HFFc6 (cell line): ENCODE measurements around the gene AP2B1. TPM values are rescaled to one million over a fixed set of nuclear protein-coding genes. Genes with fewer than 3 reads are reported as not detected.
A peak's percentile ranks its signal among the peaks of the same experiment; 100 is the strongest.
"Not testable (repeated sequence)": the region's sequence is repeated elsewhere in the genome, so short reads cannot be mapped to it uniquely, and the experiment has no call there.

Source experiments
- DNase-seq: peaks from one replicate; pipeline ENCODE4 v3.0.0-alpha.2; 2018
- H3K27ac Mint-ChIP-seq: 2 replicates; pipeline ENCODE4 v1.8.0; 2020; ENCODE audit warnings: mild to moderate bottlenecking, mixed read lengths
- H3K27me3 Mint-ChIP-seq: 2 replicates; pipeline ENCODE4 v1.8.0; 2021; ENCODE audit warnings: mild to moderate bottlenecking, moderate library complexity, mixed read lengths; ENCODE audit not compliant: insufficient read depth
- H3K36me3 Mint-ChIP-seq: 2 replicates; pipeline ENCODE4 v1.8.0; 2021; ENCODE audit warnings: low read depth, mixed read lengths
- H3K4me1 Mint-ChIP-seq: 2 replicates; pipeline ENCODE4 v1.8.0; 2020; ENCODE audit warnings: low read depth, mixed read lengths
- H3K4me3 Mint-ChIP-seq: 2 replicates; pipeline ENCODE4 v1.8.0; 2020; ENCODE audit warnings: mild to moderate bottlenecking, moderate library complexity, mixed read lengths
- H3K9me3 Mint-ChIP-seq: 2 replicates; pipeline ENCODE4 v1.8.0; 2020; ENCODE audit warnings: mild to moderate bottlenecking, mixed read lengths
- total RNA-seq, 6 experiments: library from RNA; stranded (reverse); fragmentation: NEBNext Ultra II Directional; extraction: Animal tissue kit (Norgen Biotek cat#: 25700); gene quantifications; 2 replicates in 1 of 6; 3 replicates in 5 of 6; pipeline ENCODE4 v1.2.3, GENCODE V29; 2021
- TF ChIP-seq, protein P1 (sequence below): fragments of 200-600 bp; sonication (generic); IDR thresholded peaks from 2 replicates; pipeline ENCODE4 v1.5.0; 2021; ENCODE audit warnings: antibody characterized with exemption, mild to moderate bottlenecking

The AP2B1 gene
- total RNA-seq, 6 experiments from 2014 or later = 168 to 196 (median 182) TPM

DNA sequence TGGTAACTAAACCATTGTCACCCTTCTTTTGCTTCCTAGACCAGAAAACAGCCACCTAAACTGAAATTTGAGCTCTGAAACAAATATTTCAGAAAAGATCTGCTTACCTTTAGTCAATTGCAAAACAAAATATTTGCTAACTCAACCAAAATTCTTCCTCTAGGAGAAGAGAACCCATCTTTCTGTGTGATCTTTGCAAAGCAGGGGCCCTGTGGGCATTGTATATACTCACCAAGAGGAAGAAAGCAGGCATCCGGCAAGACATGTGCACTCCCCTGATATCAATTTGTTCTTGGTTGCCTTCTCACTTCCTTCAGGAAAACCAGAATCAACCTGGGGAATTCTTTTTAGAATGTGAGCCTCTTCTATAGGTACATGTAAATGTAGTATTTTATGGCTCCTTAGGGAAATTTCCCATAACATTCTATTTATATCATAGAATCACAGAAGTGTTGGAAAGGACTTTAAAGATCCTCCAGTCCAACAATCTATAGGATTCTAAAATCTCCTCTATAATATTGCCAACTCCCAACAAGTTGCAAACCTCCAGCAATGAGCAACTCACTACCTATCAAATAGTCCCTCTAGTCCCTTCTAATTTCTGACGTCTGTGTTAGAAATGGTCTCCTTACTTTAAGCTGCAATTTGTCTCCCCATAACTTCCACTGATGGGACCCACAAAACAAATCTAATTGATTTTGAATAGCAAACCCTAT is 27.5 kb upstream of the AP2B1 start:
- no peak overlapping the region for H3K27ac Mint-ChIP-seq
- no peaks in the 10 kb centered on the region for H3K36me3 Mint-ChIP-seq
- TF ChIP-seq, protein P1, sequence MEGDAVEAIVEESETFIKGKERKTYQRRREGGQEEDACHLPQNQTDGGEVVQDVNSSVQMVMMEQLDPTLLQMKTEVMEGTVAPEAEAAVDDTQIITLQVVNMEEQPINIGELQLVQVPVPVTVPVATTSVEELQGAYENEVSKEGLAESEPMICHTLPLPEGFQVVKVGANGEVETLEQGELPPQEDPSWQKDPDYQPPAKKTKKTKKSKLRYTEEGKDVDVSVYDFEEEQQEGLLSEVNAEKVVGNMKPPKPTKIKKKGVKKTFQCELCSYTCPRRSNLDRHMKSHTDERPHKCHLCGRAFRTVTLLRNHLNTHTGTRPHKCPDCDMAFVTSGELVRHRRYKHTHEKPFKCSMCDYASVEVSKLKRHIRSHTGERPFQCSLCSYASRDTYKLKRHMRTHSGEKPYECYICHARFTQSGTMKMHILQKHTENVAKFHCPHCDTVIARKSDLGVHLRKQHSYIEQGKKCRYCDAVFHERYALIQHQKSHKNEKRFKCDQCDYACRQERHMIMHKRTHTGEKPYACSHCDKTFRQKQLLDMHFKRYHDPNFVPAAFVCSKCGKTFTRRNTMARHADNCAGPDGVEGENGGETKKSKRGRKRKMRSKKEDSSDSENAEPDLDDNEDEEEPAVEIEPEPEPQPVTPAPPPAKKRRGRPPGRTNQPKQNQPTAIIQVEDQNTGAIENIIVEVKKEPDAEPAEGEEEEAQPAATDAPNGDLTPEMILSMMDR = no peak
- no peaks in the 10 kb centered on the region for H3K9me3 Mint-ChIP-seq
- peaks cover 7% of the 10 kb centered on the region; the same call in 1 of the 2 replicates for H3K4me1 Mint-ChIP-seq
- H3K27me3 Mint-ChIP-seq = peaks cover 18% of the 10 kb centered on the region
- H3K4me3 Mint-ChIP-seq = no peak overlapping the region
- DNase-seq = no peak

DNA sequence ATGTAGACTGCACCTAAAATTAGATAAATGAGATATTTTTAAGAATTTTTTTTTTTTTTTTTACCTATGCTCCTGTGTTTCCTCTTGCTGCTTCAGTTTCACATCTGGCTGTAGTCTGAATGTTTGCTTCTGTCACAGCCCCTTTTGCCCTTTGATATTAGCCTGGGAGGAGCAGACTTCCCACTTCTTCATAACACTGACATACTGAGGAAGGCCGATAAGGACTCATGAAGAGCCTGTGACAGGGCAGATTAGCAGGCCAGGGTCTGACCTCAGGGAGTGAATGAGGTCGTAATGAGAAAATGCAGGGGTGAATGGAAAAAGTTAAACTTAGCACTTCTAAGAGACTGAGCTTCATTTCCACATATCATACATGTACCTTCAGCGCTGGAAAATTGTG is 26.4 kb upstream of the AP2B1 start, which contains the start of gene SLFN14:
TSS of gene SLFN14 (minus strand) at position 117 of the 400 bp plus-strand sequence. CDS start 2,757 bp downstream, outside the sequence.
- H3K36me3 Mint-ChIP-seq = no peaks in the 10 kb centered on the region
- no peak within 1 kb of the TSS for H3K4me3 Mint-ChIP-seq
- no peak for DNase-seq
- H3K27ac Mint-ChIP-seq = no peak within 1 kb of the TSS
- TF ChIP-seq, protein P1 = no peak
- H3K9me3 Mint-ChIP-seq = no peaks in the 10 kb centered on the region
- peaks cover 7% of the 10 kb centered on the region; the same call in 1 of the 2 replicates for H3K4me1 Mint-ChIP-seq
- peaks cover 18% of the 10 kb centered on the region for H3K27me3 Mint-ChIP-seq

DNA sequence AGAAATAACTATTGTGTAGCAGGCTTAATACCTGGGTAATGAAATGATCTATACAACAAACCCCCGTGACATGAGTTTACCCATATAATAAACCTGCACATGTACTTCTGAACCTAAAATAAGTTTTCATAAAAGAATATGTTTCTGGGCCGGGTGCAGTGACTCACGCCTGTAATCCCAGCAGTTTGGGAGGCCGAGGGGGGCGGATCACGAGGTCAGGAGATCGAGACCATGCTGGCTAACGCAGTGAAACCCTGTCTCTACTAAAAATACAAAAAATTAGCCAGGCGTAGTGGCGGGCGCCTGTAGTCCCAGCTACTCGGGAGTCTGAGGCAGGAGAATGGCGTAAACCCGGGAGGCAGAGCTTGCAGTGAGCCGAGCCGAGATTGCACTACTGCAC is 23.9 kb upstream of the AP2B1 start:
- H3K36me3 Mint-ChIP-seq, H3K4me1 Mint-ChIP-seq, H3K9me3 Mint-ChIP-seq, DNase-seq, H3K27ac Mint-ChIP-seq, H3K4me3 Mint-ChIP-seq: not testable (repeated sequence)
- peaks cover 16% of the 10 kb centered on the region; the same call in 1 of the 2 replicates for H3K27me3 Mint-ChIP-seq

DNA sequence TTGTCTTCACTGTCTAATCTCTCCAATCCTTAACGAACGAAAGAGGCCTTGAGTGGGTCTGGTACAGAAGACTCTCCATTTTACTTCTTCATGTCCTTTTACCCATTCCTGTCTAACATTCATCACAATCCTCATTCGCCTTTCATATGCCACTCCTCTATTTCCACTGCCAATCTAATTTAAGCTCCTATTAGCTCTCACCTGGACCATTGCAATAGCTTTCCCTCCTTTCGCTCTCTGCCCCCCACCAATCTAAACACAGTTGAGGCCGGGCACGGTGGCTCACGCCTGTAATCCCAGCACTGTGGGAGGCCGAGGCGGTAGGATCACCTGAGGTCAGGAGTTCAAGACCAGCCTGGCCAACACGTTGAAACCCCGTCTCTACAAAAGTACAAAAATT is 20.2 kb upstream of the AP2B1 start:
- Mint-ChIP-seq H3K36me3 (peaks cover 5% of the 10 kb centered on the region; the same call in 1 of the 2 replicates), H3K27me3 (peaks cover 16% of the 10 kb centered on the region), H3K27ac (peak overlapping the region; percentile 8), H3K4me3 (peak overlapping the region; percentile 90), H3K9me3 (no peaks in the 10 kb centered on the region), H3K4me1 (peaks cover 30% of the 10 kb centered on the region)
- no peak for DNase-seq
- TF ChIP-seq, protein P1 = no peak

DNA sequence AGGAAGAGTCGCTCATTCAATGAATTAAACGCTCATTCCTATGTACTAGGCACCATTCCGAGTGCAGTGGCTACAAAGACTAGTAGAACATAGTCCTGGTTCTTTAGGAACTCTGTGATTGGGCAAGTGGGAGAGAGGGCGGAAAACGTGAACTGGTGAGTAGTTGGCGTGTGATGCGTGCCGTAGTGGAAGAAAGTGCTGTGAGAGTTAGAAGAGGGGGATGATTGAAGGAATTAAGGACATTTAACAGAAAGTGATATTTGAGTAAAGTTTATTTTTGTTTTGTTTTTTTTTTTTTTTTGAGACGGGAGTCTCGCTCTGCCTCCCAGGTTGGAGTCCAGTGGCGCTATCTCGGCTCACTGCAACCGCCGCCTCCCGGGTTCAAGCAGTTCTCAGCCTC is 18.6 kb upstream of the AP2B1 start:
- DNase-seq = peak; percentile 41
- Mint-ChIP-seq H3K27me3 (peaks cover 8% of the 10 kb centered on the region), H3K4me3 (peak overlapping the region; percentile 90), H3K36me3 (peaks cover 5% of the 10 kb centered on the region; the same call in 1 of the 2 replicates), H3K9me3 (no peaks in the 10 kb centered on the region), H3K27ac (peak overlapping the region; percentile 76), H3K4me1 (peaks cover 29% of the 10 kb centered on the region)
- TF ChIP-seq, protein P1 = no peak

DNA sequence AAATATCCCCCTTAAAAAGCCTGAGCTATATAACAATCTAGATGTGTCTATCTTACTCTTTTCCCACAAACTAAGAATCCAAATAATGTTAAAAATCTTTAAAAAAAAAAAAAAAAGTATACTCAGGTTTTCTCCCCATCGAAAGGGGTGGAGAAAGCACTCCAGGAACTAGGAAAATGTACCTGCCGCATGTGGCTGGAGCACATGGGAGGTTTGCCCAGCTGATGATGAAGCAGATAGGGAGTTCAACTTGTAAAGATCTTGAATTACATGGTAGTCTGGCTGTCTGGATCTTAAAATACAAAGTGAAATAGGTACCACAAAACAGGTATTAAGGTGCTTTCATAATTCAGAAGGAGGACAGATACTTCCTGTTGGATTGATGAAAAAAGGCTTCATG is 17.7 kb upstream of the AP2B1 start:
- H3K9me3 Mint-ChIP-seq = no peaks in the 10 kb centered on the region
- H3K4me3 Mint-ChIP-seq = peak overlapping the region; percentile 90
- H3K27ac Mint-ChIP-seq = no peak overlapping the region; the same call in 1 of the 2 replicates
- DNase-seq = no peak
- peaks cover 5% of the 10 kb centered on the region; the same call in 1 of the 2 replicates for H3K36me3 Mint-ChIP-seq
- TF ChIP-seq, protein P1 = no peak
- H3K27me3 Mint-ChIP-seq = peaks cover 8% of the 10 kb centered on the region
- H3K4me1 Mint-ChIP-seq = peaks cover 23% of the 10 kb centered on the region
